GM18505 (cell line): Measurements from ENCODE around the gene SULF2.

Experiments used
- ATAC-seq: cut with Tn5 transposase; IDR thresholded peaks from one replicate; pipeline ENCODE4 v1.9.1; 2021; ENCODE audit not compliant: unreplicated experiment
- POLR2A ChIP-seq: IDR thresholded peaks from 4 replicates; pipeline ENCODE4 v1.6.1; 2011; ENCODE audit warnings: borderline replicate concordance; ENCODE audit not compliant: insufficient read depth, insufficient read length; ENCODE audit errors: extremely low read depth

Gene SULF2

GRCh38 chr20:47703748-47704147, 81.5 kb downstream of the SULF2 start:
- ATAC-seq, result no peak
- no peak for TF ChIP-seq POLR2A

GRCh38 chr20:47701612-47702011, 83.7 kb downstream of the SULF2 start:
- no peak for ATAC-seq
- TF ChIP-seq POLR2A, result no peak

GRCh38 chr20:47700327-47700726, 85.0 kb downstream of the SULF2 start:
- ATAC-seq, result no peak
- TF ChIP-seq POLR2A, result no peak

GRCh38 chr20:47699818-47700217, 85.5 kb downstream of the SULF2 start:
- ATAC-seq, result no peak
- TF ChIP-seq POLR2A, result no peak

- no peak for TF ChIP-seq POLR2A
- ATAC-seq, result no peak
These were observed 87.1 kb downstream of the SULF2 start for GRCh38 chr20:47698142-47698541.

- no peak for ATAC-seq
- TF ChIP-seq POLR2A, result no peak
These were observed 88.4 kb downstream of the SULF2 start for GRCh38 chr20:47696856-47697255.

GRCh38 chr20:47694021-47694818, 91.1 kb downstream of the SULF2 start:
- ATAC-seq, result no peak
- TF ChIP-seq POLR2A, result no peak

GRCh38 chr20:47691625-47692024, 93.7 kb downstream of the SULF2 start:
- no peak for ATAC-seq
- TF ChIP-seq POLR2A, result no peak

- TF ChIP-seq POLR2A, result no peak
These were observed 95.5 kb downstream of the SULF2 start for GRCh38 chr20:47689731-47690130.

GRCh38 chr20:47688385-47689381, 96.6 kb downstream of the SULF2 start:
- TF ChIP-seq POLR2A, result no peak
- ATAC-seq, result no peak

More at GRCh38 chr20:47689731-47690130, 95.5 kb downstream of the SULF2 start:
- ATAC-seq, result no peak

GRCh38 chr20:47687095-47687987, 97.9 kb downstream of the SULF2 start:
- TF ChIP-seq POLR2A, result no peak
- no peak for ATAC-seq

GRCh38 chr20:47686545-47686944, 98.7 kb downstream of the SULF2 start:
- no peak for ATAC-seq
- TF ChIP-seq POLR2A, result no peak
